PFSK-1 (cell line): ENCODE data around the gene OR2T5. TPM values are rescaled to one million over a fixed set of nuclear protein-coding genes. Genes with fewer than 3 reads are reported as not detected.
"Not testable (repeated sequence)": the region's sequence is repeated elsewhere in the genome, so short reads cannot be mapped to it uniquely, and the experiment has no call there.

Experiments
- FOXP2 ChIP-seq: optimal IDR thresholded peaks from 2 replicates; pipeline ENCODE3; 2011; ENCODE audit warnings: borderline replicate concordance, control low read depth, inconsistent platforms; ENCODE audit not compliant: insufficient read depth; ENCODE audit errors: extremely low read length, extremely low read depth
- POLR2AphosphoS5 ChIP-seq: IDR thresholded peaks from 2 replicates; pipeline ENCODE4 v1.6.1; 2012; ENCODE audit warnings: low read depth, mild to moderate bottlenecking, control low read depth, low read length, moderate library complexity
- REST ChIP-seq, 2 experiments: IDR thresholded peaks; 2 replicates each; pipeline versions ENCODE4 v1.6.1 to v1.8.0; 2011 to 2012; ENCODE audit warnings: low read depth in 2 of 2, low read length in 2 of 2, control low read depth in 1 of 2, inconsistent platforms in 1 of 2, mild to moderate bottlenecking in 1 of 2, moderate library complexity in 1 of 2; ENCODE audit not compliant: insufficient read depth in 1 of 2
- SIN3A ChIP-seq: IDR thresholded peaks from 2 replicates; pipeline ENCODE4 v1.6.1; 2012; ENCODE audit warnings: mild to moderate bottlenecking, low read length, moderate library complexity, borderline replicate concordance; ENCODE audit not compliant: insufficient read depth
- TAF1 ChIP-seq: IDR thresholded peaks from 2 replicates; pipeline ENCODE4 v1.6.1; 2012; ENCODE audit warnings: low read length, control low read depth, borderline replicate concordance; ENCODE audit not compliant: insufficient read depth
- polyA plus RNA-seq: library from polyadenylated mRNA; unstranded; fragments of >200 nt; gene quantifications from one replicate; pipeline ENCODE4 v1.2.1, GENCODE V29; 2012; ENCODE audit warnings: low read depth, missing spikeins; ENCODE audit not compliant: insufficient read length

The OR2T5 gene, protein sequence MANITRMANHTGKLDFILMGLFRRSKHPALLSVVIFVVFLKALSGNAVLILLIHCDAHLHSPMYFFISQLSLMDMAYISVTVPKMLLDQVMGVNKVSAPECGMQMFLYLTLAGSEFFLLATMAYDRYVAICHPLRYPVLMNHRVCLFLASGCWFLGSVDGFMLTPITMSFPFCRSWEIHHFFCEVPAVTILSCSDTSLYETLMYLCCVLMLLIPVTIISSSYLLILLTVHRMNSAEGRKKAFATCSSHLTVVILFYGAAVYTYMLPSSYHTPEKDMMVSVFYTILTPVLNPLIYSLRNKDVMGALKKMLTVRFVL
- not detected for polyA plus RNA-seq

DNA sequence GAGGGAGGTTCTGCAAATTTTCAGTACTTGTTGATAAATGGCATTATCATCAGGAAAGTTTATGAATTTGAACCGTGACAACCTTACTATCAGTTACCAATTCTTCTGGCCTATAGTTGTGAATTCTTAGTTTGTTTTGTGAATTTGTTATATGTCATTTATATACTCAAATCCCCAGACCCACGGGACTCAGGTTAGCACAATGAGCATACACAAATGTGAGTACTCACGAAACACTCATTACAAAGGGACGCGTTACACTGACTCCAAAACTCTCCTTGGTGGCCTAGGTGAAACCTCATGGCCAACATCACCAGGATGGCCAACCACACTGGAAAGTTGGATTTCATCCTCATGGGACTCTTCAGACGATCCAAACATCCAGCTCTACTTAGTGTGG is at the start of gene OR2T5:
TSS of gene OR2T5 (plus strand) at position 301 of the 400 bp plus-strand sequence. CDS start at position 301, 0 bp downstream.
- TF ChIP-seq SIN3A; REST (IDR thresholded peaks at IDR 0.05; ENCODE audit: insufficient read depth in 1 of 2, low read depth in 2 of 2, low read length in 2 of 2); TAF1: not testable (repeated sequence)

DNA sequence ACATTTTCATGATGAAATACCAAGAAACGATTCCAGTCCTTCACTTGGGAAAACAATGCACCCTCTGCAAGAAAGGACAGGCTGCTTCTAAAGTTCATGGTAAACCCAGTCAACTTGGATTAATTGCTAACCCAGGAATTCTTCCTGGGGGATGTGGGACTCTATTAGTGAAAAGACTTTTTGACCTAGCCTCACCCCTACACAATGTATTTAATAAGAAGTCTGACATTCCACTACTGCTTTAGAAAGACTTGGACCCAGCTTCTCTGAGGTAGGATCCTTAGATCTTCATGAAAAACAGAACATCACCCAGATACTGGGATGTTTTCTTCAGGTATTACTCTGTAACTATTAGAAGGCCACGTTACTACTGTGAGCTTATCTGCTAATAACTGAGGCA is 43.0 kb upstream of the OR2T5 start, which contains the start of gene OR2T2:
TSS of gene OR2T2 (plus strand) at position 239 of the 400 bp plus-strand sequence. CDS start 7,161 bp downstream, outside the sequence.
- TF ChIP-seq SIN3A, FOXP2, TAF1: not testable (repeated sequence)

GRCh38 chr1:248471154-248471553 is 17.2 kb upstream of the OR2T5 start:
- TF ChIP-seq FOXP2 = no peak
- TF ChIP-seq TAF1 = no peak
- no peak for TF ChIP-seq POLR2AphosphoS5
- no peak for TF ChIP-seq REST (IDR thresholded peaks at IDR 0.05; ENCODE audit: insufficient read depth in 1 of 2, low read depth in 2 of 2, low read length in 2 of 2)
- TF ChIP-seq SIN3A = no peak

DNA sequence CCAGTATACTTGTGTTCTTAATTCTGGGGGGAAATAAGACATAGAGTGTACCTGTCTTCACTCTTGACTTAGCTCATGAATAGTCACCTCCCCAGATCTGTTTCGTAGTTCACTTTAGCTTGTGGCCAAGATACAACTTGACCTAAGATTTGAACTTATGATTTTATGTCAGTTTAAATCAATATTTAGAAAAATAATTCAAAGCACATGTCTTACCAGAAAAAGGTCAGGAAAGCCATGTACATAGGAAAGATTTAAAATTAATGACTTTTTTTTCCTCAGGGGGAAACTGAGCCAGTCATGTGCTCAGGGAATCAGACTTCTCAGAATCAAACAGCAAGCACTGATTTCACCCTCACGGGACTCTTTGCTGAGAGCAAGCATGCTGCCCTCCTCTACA is 15.3 kb upstream of the OR2T5 start, which contains the start of gene OR2T3:
TSS of gene OR2T3 (plus strand) at position 301 of the 400 bp plus-strand sequence. CDS start at position 301, 0 bp downstream.
- TF ChIP-seq SIN3A; REST (IDR thresholded peaks at IDR 0.05; ENCODE audit: insufficient read depth in 1 of 2, low read depth in 2 of 2, low read length in 2 of 2); POLR2AphosphoS5: not testable (repeated sequence)

GRCh38 chr1:248507773-248508172 is 19.4 kb downstream of the OR2T5 start, which contains the start of gene OR2G6:
TSS of gene OR2G6 (plus strand) at chr1:248508073. CDS start at chr1:248521647, 13,574 bp downstream.
- TF ChIP-seq POLR2AphosphoS5; TAF1; REST (IDR thresholded peaks at IDR 0.05; ENCODE audit: insufficient read depth in 1 of 2, low read depth in 2 of 2, low read length in 2 of 2): not testable (repeated sequence)
